ENCODE data around the gene PIEZO1. TPM values are rescaled to one million over a fixed set of nuclear protein-coding genes. Genes with fewer than 3 reads are reported as not detected.

Gene PIEZO1
- total and polyA plus RNA-seq, 2 donors (not counting 1 experiment from before 2014, with no cell fraction given) = 108 to 331 TPM

DNA sequence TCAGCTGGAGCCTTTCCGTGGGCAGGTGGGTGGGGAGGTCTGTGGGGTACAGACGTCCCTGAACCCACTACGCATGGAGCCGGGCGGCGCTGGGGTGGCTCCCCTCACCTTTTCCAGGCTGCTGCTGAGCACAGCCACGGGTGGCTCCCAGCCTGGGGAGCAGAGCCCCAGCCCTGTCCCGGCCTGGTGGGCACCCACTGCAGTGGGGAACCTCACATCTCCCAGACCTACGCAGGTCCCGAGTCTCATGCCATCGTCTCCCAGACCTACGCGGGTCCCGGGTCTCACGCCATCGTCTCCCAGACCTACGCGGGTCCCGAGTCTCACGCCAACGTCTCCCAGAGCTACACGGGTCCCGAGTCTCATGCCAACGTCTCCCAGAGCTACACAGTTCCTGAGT is 43.7 kb upstream of the PIEZO1 start:
- POLR2A ChIA-PET = interaction anchor here (0.7 kb wide), 1 partner anchor 115 kb away, joined by 3 read pairs; no protein-coding TSS in a partner anchor
- H3K36me3 ChIP-seq (replicated peaks in 1 of 2; ENCODE audit: control extremely low read depth in 1 of 2, control insufficient read depth in 1 of 2, extremely low read depth in 1 of 2, insufficient read depth in 2 of 2, low read length in 1 of 2) = peaks cover 0 to 7% of the 10 kb centered on the region in 2 experiments
- H3K9ac ChIP-seq (ENCODE audit: low read length) = no peak overlapping the region
- no peaks in the 10 kb centered on the region for H3K9me3 ChIP-seq (ENCODE audit: control extremely low read depth in 1 of 3, control insufficient read depth in 2 of 3, insufficient read depth in 1 of 3, low read length in 2 of 3)
- H3K27me3 Mint-ChIP-seq = no peaks in the 10 kb centered on the region
- no peak overlapping the region for H3K27ac ChIP-seq (ENCODE audit: low read length in 2 of 2)
- TF ChIP-seq, protein P1, sequence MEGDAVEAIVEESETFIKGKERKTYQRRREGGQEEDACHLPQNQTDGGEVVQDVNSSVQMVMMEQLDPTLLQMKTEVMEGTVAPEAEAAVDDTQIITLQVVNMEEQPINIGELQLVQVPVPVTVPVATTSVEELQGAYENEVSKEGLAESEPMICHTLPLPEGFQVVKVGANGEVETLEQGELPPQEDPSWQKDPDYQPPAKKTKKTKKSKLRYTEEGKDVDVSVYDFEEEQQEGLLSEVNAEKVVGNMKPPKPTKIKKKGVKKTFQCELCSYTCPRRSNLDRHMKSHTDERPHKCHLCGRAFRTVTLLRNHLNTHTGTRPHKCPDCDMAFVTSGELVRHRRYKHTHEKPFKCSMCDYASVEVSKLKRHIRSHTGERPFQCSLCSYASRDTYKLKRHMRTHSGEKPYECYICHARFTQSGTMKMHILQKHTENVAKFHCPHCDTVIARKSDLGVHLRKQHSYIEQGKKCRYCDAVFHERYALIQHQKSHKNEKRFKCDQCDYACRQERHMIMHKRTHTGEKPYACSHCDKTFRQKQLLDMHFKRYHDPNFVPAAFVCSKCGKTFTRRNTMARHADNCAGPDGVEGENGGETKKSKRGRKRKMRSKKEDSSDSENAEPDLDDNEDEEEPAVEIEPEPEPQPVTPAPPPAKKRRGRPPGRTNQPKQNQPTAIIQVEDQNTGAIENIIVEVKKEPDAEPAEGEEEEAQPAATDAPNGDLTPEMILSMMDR (IDR thresholded peaks at IDR 0.05) = no peak
- no peak for TF ChIP-seq EZH2 (IDR thresholded peaks at IDR 0.05; ENCODE audit: borderline replicate concordance, insufficient read depth, low read depth, low read length, poor library complexity, severe bottlenecking)
- H3K4me1 ChIP-seq (ENCODE audit: control insufficient read depth in 2 of 2, insufficient read depth in 2 of 2, low read length in 2 of 2) = no peaks in the 10 kb centered on the region
- H3K27ac Mint-ChIP-seq = no peak overlapping the region
- H3K9me3 Mint-ChIP-seq (ENCODE audit: insufficient read depth) = no peaks in the 10 kb centered on the region
- no peak overlapping the region for H3K4me3 Mint-ChIP-seq
- no peak overlapping the region for H3K4me2 ChIP-seq (replicated peaks; ENCODE audit: low read depth, low read length, poor library complexity, severe bottlenecking)
- CTCF ChIA-PET = interaction anchor here (1.8 kb wide), 1 partner anchor 11 kb away, joined by 6 read pairs; no protein-coding TSS in a partner anchor
- H4K20me1 ChIP-seq (ENCODE audit: control insufficient read depth, insufficient read depth, low read length, poor library complexity, severe bottlenecking) = no peaks in the 10 kb centered on the region
- DNase-seq (no peak), ATAC-seq (ENCODE audit: low read depth) (no peak)
- H3K4me1 Mint-ChIP-seq = peaks cover 2% of the 10 kb centered on the region
- no peaks in the 10 kb centered on the region for H3K79me2 ChIP-seq (ENCODE audit: control insufficient read depth, insufficient read depth, low read length)
- H2AFZ ChIP-seq (ENCODE audit: insufficient read depth, low read depth, low read length, poor library complexity, severe bottlenecking) = no peak overlapping the region
- intact Hi-C loops (cut with micrococcal nuclease) = no loop called here
- no peak overlapping the region for H3K4me3 ChIP-seq (ENCODE audit: control extremely low read depth in 1 of 5, extremely low read depth in 1 of 5, insufficient read depth in 1 of 5, low read depth in 2 of 5, low read length in 4 of 5)
- WGBS (ENCODE audit: insufficient coverage) = 92% methylated on average over 23 of the region's 24 CpGs
- no peaks in the 10 kb centered on the region for H3K27me3 ChIP-seq (replicated peaks in 1 of 4; ENCODE audit: control extremely low read depth in 1 of 4, control insufficient read depth in 3 of 4, insufficient read depth in 4 of 4, low read length in 3 of 4)

- H4K20me1 ChIP-seq (ENCODE audit: control insufficient read depth, insufficient read depth, low read length, poor library complexity, severe bottlenecking) = no peaks in the 10 kb centered on the region
- Mint-ChIP-seq H3K4me1 (no peaks in the 10 kb centered on the region), H3K27me3 (no peaks in the 10 kb centered on the region), H3K4me3 (no peak overlapping the region), H3K27ac (no peak overlapping the region), H3K9me3 (ENCODE audit: insufficient read depth) (no peaks in the 10 kb centered on the region)
- DNase-seq = no peak
- H3K27ac ChIP-seq (ENCODE audit: low read length in 2 of 2) = no peak overlapping the region
- no peak for ATAC-seq (ENCODE audit: low read depth)
- POLR2A ChIA-PET = no interaction called here
- H3K4me3 ChIP-seq (ENCODE audit: control extremely low read depth in 1 of 5, extremely low read depth in 1 of 5, insufficient read depth in 1 of 5, low read depth in 2 of 5, low read length in 4 of 5) = no peak overlapping the region
- peaks cover 0 to 12% of the 10 kb centered on the region in 2 experiments for H3K36me3 ChIP-seq (replicated peaks in 1 of 2; ENCODE audit: control extremely low read depth in 1 of 2, control insufficient read depth in 1 of 2, extremely low read depth in 1 of 2, insufficient read depth in 2 of 2, low read length in 1 of 2)
- intact Hi-C loops (cut with micrococcal nuclease) = no loop called here
- CTCF ChIA-PET = interaction anchor here (1.8 kb wide), 1 partner anchor 10 kb away, joined by 6 read pairs; no protein-coding TSS in a partner anchor
- WGBS (ENCODE audit: insufficient coverage) = 98% methylated on average over 21 of the region's 21 CpGs
- H3K9ac ChIP-seq (ENCODE audit: low read length) = no peak overlapping the region
- H3K4me1 ChIP-seq (ENCODE audit: control insufficient read depth in 2 of 2, insufficient read depth in 2 of 2, low read length in 2 of 2) = no peaks in the 10 kb centered on the region
- no peaks in the 10 kb centered on the region for H3K79me2 ChIP-seq (ENCODE audit: control insufficient read depth, insufficient read depth, low read length)
- H3K9me3 ChIP-seq (ENCODE audit: control extremely low read depth in 1 of 3, control insufficient read depth in 2 of 3, insufficient read depth in 1 of 3, low read length in 2 of 3) = no peaks in the 10 kb centered on the region
- no peak for TF ChIP-seq EZH2 (IDR thresholded peaks at IDR 0.05; ENCODE audit: borderline replicate concordance, insufficient read depth, low read depth, low read length, poor library complexity, severe bottlenecking)
- TF ChIP-seq, protein P1 (IDR thresholded peaks at IDR 0.05) = no peak
- no peaks in the 10 kb centered on the region for H3K27me3 ChIP-seq (replicated peaks in 1 of 4; ENCODE audit: control extremely low read depth in 1 of 4, control insufficient read depth in 3 of 4, insufficient read depth in 4 of 4, low read length in 3 of 4)
- H3K4me2 ChIP-seq (replicated peaks; ENCODE audit: low read depth, low read length, poor library complexity, severe bottlenecking) = no peak overlapping the region
- no peak overlapping the region for H2AFZ ChIP-seq (ENCODE audit: insufficient read depth, low read depth, low read length, poor library complexity, severe bottlenecking)
These were observed 42.7 kb upstream of the PIEZO1 start for GRCh38 chr16:88827727-88828126.

All from B cell (primary cell).